Stimulated activated CD4-positive, alpha-beta T cell treated with anti-CD3 and anti-CD28 coated beads, Interleukin-2, amount 100 ng/mL, for 48 hours (primary cell): ENCODE measurements around the gene STK32B.
"Not testable (repeated sequence)": the region's sequence is repeated elsewhere in the genome, so short reads cannot be mapped to it uniquely, and the experiment has no call there.

Experiments used
- DNase-seq, 2 donors: peaks; one replicate each; pipeline ENCODE4 v3.0.0-alpha.2; 2020

Gene STK32B

DNA sequence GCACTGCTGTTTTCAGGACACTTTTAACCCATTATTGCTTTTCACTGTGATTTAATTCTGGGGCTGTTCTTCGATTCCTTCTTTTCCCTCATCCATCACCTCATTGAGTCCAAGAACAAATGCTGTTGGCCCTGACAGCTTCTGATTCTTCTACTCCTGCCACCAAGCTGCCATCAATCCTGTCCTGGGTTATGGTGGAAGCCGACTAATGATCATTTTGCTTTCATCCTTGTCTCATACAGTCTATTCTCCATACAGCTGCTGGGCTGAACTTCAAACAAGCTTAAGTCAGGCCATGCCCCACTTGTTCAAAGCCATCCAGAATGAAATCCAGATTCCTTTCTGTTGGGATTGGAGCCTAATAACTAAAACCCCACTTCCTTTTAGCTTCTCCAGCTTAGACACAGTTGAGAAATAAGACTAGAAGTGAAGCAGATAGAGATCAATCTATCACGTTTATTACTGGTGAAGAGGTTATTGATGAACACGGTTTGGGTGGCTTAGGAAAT lies 161.9 kb downstream of the STK32B start:
- no peak for DNase-seq

DNA sequence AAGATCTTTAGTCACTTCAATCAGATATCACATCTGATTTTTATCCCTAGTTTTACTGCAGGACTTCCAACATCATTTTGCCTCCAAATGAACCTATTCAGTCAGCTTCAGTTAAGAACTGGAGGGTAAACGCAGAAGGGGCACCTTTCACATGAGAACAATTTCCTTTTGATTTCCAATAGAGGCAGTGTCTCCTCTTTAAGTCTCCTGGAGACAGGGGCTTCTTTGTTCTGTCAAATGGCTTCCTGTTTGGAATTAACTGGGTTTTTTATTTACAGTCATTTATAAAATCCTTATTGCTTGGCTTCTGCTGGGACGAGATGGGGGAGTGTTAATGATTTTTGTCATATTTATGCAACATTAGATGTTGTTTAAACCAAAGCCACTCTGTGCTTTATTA lies 164.0 kb downstream of the STK32B start:
- no peak for DNase-seq

DNA sequence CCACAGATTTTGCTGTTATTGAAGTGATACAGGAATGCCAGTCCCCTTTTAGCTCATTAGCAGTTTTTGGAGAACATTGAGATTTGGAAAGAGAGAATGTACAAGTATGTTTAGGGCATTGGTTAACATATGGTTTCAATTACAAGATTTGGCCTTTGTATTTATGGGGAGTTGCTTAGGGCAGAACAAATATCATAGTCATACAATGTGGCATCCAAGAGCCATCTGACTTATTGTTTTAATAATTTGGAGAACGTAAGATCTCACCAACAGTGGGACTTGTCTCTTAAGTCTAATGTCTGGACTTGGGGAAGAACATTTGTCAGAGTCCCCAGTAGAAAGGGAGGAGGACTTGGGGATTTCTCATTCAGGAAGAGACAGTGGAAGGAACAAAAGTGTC lies 166.1 kb downstream of the STK32B start:
- no peak for DNase-seq

DNA sequence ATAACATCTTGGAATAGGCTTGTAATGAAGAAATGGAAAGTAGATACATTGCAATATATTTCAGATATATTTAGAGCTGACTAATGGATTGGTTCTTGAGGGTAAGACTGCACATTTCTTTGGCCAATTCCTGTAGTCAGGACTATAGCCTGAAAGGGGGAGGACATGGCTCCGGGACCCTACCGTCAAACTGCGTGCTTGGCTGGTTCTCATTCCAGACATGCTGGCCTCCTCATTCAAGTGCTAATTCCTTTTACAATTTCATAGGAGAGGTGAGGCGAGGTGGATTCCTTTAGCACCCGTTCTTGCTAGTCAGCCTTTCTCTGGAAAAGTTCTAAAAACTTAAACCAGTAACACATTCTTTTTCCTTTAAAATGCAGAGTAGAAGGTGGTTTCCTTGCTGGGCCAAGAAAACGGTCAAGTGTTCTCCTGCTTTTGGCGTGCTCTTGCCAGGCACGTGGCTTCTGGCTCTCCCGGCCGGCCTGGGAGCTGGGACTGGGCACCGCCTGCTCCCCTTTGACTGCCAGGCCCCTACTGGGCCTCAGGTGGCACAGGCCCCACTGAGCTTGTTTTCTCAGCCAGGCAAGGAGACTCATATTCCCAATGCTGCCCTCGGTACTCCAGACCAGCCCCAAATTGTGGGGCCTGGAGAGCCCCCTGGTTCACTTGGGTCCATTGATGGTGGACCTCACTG lies 167.2 kb downstream of the STK32B start:
- DNase-seq, result no peak

DNA sequence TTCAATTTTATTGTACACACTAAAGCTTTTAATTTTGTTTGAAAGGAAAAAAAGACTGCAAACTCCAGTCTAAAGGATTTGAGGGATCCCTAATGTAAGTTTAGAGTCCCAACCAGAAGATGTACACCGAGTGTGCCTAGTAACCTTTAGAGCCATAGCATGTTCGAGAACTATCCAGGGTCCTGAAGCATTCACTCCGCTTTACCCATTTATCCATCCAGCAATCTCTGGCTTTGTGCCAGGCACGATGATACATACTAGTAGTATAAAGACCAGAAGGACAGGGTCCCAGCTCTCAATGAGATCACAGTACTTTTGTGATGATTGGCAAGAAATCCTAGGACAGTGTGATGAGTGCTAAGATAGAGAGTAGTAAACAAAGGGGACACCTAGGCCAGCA lies 168.7 kb downstream of the STK32B start:
- no peak for DNase-seq

DNA sequence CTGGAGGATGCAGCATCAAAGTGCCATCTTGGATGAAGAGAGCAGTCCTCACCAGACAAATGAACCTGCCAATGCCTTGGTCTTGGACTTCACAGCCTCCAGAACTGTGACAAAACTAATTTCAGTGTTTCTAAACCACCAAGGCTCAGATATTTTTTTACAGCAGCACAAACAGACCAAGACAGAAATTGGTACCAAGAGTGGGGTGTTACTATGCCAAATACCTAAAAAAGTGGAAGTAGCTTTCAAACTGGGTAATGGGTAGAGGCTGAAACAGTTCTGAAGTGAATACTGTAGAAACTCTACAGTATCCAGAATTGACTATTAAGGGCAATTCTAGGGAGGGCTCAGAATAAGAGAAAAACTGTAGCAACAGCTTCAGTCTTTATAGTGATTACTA lies 170.8 kb downstream of the STK32B start:
- DNase-seq, result no peak

DNA sequence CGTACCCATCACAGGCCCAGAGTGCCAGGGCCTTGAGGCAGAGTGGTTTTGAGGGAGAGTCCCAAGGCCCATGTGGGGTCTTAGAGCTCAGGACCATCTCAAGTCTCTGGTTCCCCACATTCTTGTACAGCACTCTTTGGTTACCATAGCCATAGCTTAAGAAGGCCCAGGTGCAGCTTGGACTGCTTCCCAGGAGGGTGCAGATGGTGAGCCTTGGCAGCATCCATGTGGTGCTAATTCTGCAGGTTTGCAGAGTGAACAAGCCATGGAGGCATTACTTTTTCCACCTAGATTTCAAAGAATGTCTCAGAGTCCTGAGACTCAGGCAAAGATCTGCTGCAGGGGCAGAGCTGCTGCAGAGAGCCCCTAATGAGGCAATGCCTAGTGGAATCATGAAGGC lies 171.7 kb downstream of the STK32B start:
- DNase-seq, result no peak

DNA sequence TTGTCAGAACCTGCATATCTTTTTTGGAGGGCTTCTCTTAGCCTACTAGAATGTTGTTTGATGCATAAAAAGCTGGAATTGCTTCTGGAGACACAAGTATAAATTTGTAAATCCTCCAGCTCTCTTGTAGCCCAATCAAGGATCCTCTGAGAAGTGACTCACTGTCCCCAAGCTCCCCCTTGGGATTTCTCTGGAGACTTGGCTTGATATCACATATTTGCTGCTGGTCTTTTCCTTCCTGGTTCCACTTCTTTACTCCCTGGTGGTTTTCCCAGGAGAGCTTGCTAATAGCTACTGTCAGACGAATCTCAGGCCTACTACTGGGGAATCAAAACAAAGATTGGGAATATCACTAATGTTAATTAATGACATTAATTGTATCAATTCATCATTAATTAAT lies 173.1 kb downstream of the STK32B start:
- DNase-seq, result no peak

DNA sequence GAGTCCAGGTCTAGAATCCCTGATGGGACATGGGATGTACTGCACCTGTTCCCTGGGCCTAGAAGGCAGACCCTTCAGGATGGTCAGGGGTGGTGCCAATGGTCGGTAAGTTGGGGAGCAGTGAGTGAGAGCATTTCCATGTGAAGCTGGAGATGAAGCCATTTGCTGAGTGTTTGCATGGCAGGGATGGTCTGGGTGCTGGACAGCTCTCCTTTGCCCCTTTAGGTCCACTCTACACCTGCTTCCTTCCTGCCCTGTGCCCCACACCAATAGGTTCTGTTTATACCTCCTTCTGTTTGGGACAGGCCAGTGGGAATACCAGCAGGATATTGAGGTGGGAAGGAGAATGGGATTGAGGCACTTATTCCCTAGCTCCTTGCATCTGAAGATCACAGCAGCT lies 181.3 kb downstream of the STK32B start:
- no peak for DNase-seq

DNA sequence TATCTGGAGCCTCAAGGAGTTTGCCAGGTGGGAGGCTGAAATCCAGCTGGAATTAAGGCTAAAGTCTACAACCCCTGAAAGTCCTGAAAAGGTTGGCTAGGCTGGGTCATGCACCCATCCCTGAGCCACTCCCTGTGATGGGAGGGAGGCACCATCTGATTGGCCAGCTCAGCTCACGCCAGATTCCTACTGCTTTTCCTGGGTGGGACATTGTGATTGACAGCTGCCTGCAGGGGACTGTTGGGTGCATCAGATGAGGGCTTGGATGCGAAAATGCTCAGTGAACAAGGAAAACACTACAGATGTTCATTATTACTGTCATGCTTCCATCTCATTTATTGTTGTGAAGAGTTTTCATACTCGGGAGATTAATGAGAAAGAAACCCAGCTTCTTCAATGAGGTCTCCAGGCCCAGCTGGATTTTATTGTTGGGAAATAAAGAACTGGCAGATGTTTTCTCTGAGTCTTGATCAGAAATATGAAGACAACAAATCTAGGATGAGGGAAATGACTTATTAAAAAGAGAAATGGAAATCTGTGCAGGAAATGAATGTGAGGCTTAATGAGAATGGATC lies 185.9 kb downstream of the STK32B start:
- no peak for DNase-seq

DNA sequence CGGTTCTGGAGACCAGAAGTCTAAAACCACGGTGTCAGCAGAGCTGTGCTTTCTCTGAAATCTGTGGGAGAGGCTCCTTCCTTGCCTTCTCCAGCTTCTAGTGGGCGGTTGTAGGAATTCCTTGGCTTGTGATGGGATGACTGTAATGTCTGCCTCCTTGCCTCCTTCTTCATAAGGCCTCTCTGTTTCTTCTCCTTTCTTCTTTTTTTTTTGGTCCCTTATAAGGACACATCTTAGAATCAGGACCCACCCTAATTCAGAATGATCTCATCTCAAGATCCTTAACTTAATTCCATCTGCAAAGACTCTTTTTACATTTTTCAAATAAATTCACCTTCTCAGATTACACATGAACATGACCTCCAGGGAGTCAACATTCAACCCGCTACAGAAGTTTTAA lies 186.9 kb downstream of the STK32B start:
- no peak for DNase-seq

DNA sequence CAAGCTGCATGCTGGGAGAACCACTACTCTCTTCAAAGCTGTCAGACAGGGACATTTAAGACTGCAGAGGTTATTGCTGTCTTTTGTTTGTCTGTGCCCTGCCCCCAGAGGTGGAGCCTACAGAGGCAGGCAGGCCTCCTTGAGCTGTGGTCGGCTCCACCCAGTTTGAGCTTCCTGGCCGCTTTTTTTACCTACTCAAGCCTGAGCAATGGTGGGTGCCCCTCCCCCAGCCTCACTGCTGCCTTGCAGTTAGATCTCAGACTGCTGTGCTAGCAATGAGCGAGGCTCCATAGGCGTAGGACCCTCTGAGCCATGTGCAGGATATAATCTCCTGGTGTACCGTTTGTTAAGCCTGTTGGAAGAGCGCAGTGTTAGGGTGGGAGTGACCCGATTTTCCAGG lies 195.8 kb downstream of the STK32B start:
- not testable (repeated sequence) for DNase-seq

DNA sequence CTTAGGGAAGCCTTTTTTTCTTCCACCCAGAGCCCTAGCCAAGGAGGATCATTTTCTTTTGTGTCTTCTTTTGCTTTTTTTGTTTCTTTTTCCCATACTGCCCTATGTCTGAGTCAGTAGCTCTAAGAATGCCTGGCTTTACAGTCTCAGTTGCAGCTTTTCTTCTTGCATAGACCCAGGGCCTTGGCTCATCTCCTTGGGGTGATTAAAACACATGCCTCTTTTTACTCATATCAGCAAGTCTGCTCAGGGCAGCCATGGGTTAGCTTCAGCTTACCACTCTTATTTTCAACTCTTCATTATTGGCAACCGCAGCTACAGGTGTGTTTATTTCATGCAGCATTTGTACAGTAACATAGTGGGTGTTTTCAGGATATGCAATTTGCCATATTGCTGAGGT lies 196.5 kb downstream of the STK32B start:
- DNase-seq, result no peak

DNA sequence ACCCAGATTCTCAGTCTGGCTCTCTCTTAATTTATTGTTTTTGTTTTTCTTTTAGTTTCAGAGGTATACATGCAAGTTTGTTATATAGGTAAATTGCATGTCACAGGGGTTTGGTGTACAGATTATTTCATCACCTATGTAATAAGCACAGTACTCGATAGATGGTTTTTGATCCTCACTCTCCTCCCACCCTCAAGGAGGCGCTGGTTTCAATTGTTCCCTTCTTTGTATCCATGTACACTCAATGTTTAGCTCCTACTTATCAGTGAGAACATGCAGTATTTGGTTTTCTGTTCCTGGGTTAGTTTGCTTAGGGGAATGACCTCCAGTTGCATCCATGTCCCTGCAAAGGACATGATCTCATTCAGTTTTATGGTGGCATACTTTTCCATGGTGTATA lies 198.4 kb downstream of the STK32B start:
- DNase-seq, result no peak

DNA sequence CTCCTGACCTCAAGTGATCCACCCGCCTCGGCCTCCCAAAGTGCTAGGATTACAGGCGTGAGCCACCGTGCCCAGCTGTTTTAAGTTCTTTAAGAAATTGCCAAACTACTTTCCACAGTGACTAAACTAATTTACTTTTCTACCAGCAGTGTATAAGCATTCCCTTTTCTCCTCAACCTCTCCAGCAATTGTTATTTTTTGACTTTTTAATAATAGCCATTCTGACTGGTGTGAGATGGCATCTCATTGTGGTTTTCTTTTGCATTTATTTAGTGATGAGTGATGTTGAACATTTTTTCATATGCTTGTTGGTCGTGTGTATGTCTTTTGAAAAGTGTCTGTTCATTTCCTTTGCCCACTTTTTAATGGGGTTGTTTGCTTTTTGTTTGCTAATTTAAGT lies 199.3 kb downstream of the STK32B start:
- not testable (repeated sequence) for DNase-seq

DNA sequence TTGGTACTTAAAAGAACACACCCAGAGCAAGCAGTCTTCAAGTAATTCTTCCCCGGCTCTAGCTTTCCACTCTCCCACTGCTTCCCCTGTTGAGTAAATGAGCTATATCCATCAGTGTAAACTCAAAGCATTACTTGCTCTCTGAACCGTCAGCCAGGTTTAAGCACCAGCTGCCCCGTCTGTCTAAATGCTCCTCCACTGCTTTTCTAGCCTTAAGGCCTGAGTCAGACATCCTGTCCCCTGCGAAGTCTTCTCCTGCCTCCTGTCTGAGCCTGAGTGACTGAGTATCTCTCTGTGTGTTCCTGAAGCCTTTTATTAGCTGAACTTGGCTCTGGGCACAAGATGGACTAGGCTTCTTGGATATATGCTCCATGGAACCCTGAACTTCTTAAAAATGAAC lies 205.1 kb downstream of the STK32B start:
- DNase-seq, result no peak

DNA sequence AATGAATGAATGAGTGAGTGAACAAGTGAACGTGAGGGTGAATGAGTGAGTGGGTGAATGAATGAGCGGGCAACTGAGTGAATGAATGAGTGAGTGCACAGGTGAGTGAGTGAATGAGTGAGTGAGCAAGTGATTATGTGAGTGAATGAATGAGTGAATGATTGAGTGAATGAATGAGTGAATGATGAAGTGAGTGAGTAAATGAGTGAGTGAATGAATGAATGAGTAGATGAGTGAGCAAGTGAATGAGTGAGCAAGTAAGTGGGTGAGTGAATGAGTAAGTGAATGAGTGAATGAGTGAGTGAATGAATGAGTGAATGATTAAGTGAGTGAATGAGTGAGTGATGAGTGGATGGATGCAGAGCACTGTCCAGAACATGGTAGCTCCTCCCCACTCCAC lies 205.8 kb downstream of the STK32B start:
- no peak for DNase-seq

DNA sequence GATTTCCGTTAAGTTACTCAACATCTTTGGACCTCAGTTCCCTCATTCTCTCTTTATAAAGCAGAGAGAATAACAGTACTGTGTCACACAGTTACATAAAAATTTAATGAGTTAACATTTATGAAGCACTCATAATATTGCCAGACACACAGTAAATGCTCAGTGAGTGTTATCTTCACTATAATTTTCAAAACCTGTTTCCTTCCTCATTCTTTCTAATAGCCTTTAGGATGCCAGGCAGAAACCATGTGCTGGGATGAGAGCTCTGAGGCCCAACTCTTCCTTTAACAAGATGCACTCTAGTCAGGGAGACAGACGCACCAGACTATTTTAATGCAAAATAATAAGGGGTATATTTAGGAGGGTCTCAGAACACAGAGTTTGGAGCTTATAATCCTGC lies 208.2 kb downstream of the STK32B start:
- no peak for DNase-seq

DNA sequence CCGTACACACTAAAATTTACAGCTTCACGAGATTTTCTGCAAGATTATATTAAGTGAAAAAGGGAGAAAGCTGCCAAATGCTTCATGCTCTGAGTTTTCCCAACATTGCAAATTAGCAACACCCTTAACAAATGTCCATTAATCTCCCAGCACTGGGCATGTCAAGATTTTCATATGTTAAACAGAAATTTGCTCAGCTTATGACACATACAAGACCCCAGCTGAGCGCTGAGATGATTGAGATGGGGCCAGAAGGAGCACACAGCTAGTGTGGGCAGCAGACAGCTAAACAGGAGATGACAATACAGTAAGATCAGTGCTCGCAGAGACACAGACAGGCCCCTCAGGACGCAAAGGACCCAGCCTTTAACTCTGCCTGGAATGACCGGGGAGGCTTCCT lies 208.8 kb downstream of the STK32B start:
- no peak for DNase-seq

DNA sequence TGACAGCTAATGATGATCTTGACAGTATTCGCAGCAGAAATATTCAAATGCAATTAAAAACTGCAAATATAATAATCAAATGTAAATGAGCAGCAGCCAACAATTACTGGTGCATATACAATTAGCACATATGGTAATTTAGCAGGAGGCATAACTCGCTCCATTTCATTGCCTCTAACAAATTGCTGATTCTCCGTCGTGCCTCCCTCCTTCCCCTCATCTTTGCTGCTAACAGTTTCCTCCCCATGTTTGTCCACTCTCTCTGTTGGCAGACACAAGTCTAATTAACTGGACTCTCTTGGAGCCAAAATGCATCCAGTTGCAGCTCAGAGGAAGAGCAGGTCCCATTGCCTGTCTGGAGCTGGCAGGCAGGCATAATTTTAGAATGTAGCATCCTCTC lies 210.6 kb downstream of the STK32B start:
- DNase-seq, result no peak

DNA sequence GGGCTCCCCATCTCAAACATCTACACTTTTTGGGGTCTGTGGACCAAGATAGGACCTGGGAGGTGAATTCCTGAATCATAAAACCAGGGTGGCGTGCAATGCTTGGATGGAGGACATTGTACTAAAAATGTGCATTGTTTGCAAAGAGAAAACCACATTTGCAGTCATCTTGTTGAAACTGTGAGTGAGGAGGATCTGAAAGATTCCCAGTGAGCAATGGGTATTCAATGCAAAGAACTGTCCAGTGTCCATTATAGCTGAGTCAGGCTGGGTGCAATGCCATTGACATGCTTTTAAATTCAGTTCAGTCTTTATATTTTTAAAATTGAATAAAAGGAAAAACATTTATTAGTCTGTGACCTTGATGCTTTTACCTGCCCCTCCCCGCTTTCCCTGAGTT lies 215.7 kb downstream of the STK32B start:
- DNase-seq, result no peak

DNA sequence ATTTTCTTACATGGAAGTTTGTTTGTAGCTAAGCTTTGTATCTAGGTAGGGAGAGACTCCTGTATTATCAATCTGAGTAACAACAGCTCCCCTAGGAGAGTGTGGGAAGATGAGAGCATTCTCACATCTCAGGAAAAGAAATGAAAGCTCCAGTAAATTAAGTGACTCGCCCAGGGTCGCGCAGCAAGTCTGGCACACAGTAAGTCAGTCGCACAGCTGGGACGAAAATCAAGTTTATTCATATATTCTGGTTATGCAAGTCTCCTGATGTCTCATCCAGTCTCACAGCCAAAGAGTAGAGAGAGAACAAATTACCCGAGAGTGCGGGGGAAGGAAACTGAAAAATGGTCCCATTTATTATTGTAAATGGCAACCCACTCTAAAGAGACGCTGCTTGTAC lies 216.1 kb downstream of the STK32B start:
- no peak for DNase-seq

DNA sequence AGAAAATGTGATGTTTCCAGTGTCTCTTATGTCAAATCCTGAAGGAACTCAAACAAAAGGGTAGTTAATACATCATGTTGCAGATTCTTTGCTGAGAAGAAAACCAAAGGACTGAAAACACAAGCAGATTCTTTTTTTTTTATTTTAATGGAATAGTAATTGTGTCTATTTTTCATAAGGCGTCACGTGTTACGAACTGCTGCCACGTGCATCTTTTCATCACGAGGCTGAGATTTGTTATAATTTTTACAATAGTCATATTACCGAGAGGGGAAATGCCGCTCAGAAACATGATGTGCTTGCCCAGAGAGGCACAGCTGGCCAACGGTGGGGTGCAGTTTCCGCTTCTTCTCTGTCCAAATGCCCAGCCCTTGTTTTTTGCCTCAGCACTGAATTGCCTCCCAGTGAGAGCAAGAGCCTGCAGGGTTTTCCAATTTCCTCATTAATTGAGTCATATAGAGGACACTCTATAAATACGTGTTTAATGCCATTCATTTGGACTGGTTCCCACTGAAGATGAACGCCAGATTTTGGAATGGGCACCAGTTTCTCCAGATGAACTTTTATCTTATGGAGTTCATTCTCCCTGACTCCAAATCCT lies 225.3 kb downstream of the STK32B start:
- DNase-seq, result no peak

DNA sequence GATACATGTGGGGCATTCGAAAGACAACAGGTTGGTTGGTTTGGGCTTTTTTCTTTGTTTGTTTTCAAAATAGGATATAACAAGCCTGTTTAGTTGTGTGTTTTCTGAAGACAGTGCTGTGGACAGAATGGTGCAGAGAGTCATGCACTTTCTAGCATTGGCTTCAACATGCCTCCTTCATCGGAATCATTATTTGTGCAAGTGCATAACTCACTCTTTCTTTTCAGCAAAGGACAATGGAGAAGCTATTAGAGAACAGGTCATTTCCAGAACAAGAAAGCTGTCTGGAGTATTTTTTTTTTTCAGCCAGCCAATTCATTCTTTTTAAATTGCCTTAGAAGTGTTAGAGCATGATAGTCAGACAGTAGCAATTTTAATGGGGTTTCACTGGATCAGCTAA lies 225.8 kb downstream of the STK32B start:
- no peak for DNase-seq

DNA sequence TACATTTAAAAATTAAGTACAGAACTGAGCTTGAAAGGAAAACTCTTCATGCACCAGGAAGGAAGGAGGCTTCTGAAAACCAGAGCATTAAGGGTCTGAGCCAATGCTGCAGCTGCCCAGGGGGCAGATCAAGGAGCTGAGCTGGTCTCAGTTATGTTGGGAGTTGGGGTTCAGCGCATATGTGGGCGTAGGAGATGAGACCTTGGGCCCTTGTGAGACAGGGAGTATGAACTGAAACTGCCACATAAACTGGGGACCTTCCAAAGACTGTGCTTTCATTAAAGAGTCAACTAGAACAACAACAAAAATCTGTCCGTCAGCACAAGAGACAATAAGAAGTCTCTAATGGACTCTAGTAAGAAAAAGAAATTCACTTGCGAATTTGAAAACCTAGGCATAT lies 226.9 kb downstream of the STK32B start:
- DNase-seq, result no peak
